GM03348 (cell line): ENCODE measurements around the gene LDLRAD3.

ENCODE experiments used
- DNase-seq: peaks from one replicate; pipeline ENCODE4 v3.0.0; 2012; ENCODE audit warnings: low spot score

The LDLRAD3 gene

GRCh38 chr11:36213393-36213840 is 269.6 kb downstream of the LDLRAD3 start:
- no peak for DNase-seq

- DNase-seq: no peak
Observed at GRCh38 chr11:36214480-36214879, 270.6 kb downstream of the LDLRAD3 start.

DNA sequence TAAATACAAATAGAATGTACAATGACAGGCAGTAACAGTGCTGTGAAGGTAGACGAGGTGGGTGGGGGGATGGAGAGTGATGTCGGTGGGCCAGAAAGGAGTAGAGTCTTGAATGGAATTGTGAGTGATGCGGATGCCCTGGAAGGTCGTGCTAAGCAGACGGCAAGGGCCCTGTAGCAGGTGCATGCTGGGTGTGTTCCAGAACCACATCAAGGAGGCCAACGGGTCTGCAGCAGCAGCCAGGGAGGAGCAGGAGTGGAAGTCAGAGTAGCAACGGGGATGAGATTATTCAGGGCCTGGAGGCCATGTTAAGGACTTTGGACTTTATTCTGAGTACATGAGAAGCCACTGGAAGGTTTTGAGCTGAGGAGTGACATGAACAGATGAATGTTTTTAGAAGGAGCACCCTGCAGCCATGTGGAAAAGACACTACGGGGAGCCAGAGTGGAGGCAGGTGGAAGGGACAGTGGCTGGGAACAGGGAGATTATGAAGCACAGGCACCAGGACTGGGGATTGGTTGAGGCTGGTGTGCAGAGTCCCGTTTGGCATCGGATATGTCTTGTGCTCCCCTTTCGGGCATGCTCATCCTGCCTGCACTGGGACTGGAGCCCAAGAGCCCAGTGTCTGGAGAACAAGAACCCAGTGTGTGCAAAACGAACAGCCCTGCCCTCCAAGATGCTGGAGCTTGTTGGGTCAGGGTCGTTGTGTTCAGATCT is 271.3 kb downstream of the LDLRAD3 start:
- DNase-seq: no peak

GRCh38 chr11:36215693-36216060 is 271.8 kb downstream of the LDLRAD3 start:
- no peak for DNase-seq

DNA sequence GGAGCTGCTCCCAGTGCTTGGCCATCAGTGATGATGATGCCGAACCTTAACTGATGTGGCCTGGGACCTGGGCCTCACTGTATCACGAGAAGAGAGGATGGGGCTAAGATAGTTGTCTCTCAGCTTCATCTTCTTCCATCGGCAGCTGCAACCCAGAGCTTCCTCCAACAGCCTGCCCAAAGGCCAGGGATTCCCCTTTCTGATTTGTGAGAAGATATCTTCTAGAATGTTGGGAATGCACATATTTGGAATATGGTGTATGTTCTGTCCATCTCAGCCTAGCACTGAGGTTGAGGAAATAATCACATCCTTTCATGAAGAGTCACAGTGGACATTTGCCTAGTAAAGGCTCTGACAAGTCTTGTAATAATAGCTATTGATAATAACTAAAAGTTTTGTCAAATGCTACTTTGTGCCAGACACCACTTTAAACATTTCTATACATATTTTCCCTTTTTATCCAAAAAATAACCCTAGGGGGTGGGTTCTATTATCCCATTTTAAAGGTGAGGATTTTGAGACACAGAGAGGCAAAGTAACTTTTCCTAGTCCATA is 272.3 kb downstream of the LDLRAD3 start:
- DNase-seq: no peak

DNA sequence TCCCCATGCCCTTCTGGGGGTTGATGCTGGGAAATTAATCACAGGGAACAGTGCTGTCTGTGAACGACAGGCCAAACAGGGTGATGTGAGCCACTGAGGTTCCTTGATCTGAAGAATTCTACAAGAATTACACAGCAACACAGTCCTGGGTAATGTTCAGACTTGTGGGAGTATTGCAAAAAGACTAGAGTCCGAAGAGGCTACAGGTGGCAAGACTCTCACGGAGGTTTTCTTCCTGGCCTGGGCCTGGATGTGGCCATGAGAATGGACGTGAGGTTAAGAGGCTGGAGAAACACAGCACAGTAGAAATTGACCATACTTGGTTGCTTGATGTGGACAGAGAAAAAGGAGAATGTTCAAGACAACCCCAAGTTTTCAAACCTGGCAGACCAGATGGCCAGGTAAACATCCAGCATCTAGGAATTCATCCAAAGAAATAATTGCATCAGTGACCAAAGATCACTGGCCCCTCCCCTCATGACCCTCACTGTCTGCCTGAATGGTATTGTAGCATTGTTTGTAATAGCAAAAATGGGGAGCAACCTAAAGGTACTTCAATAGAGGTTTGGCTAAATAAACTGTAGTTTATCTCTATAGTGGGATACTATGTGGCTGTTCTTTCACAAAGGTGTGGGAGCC is 274.5 kb downstream of the LDLRAD3 start:
- no peak for DNase-seq

- DNase-seq: no peak
Observed at GRCh38 chr11:36219996-36220395, 276.1 kb downstream of the LDLRAD3 start.

- peak; percentile 26 for DNase-seq
Observed at GRCh38 chr11:36222831-36223635, 279.2 kb downstream of the LDLRAD3 start.

- DNase-seq: no peak
Observed at GRCh38 chr11:36224209-36224882, 280.5 kb downstream of the LDLRAD3 start.

DNA sequence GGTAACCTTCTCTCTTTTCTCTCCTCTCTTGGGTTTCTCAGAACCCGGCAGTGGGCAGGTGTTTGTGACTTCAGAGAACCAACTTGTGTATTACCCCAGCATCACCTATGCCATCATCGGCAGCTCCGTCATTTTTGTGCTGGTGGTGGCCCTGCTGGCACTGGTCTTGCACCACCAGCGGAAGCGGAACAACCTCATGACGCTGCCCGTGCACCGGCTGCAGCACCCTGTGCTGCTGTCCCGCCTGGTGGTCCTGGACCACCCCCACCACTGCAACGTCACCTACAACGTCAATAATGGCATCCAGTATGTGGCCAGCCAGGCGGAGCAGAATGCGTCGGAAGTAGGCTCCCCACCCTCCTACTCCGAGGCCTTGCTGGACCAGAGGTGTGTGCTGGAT is 283.2 kb downstream of the LDLRAD3 start:
- no peak for DNase-seq

DNA sequence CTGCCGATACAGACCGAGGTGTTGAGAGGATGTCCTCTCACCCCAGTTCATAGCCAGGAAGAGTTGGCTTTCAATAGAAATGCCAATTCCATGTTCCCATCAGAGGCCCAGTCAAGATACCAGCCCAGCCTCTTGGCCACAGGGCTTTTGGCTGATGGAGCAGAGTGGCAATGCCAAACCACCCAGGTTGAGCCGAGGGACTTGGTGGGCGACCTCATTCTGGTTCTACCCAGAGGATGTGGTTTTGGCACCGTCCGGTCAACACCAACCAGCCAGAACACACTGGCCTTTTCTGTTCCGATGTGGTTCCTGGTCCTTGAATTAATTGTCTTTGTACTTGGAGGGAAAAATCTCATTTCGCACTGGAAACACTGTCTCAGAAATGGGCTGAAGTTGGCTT is 284.8 kb downstream of the LDLRAD3 start:
- DNase-seq: no peak

DNA sequence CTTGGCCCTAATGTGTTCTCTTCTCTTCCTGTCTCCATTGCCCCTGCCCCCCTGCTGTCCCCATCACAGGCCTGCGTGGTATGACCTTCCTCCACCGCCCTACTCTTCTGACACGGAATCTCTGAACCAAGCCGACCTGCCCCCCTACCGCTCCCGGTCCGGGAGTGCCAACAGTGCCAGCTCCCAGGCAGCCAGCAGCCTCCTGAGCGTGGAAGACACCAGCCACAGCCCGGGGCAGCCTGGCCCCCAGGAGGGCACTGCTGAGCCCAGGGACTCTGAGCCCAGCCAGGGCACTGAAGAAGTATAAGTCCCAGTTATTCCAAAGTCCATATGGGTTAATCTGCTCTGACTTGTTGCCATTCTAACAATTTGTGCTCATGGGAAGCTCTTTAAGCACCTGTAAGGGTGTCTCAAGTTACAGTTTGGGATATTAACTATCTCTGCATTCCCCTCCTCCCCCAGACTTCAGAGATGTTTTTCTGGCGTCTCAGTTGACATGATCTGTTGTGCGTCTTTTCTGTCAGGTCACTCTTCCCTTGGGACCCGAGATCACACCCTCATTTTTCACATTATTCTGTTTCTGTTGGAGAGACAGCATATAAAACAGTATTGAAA is 285.3 kb downstream of the LDLRAD3 start:
- no peak for DNase-seq

- peak; percentile 81 for DNase-seq
Observed at GRCh38 chr11:36230779-36231699, 287.2 kb downstream of the LDLRAD3 start.

DNA sequence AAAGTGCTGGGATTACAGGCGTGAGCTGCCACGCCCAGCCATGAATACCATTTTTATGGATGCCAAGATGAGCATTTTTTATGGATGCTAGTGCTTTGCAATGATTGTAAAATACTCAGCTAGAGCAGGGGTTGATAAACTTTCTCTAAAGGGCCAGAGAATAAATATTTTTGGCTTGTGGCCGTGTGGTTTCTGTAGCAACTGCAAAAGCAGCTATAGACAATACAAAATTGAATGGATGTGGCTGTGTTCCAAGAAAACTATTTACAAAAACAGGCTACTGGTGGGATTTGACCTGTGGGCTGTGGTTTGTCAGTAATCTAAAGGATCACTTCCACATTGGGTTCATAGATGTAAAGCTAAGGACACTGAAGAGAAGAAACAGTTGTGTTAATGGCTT is 289.3 kb downstream of the LDLRAD3 start:
- DNase-seq: no peak

DNA sequence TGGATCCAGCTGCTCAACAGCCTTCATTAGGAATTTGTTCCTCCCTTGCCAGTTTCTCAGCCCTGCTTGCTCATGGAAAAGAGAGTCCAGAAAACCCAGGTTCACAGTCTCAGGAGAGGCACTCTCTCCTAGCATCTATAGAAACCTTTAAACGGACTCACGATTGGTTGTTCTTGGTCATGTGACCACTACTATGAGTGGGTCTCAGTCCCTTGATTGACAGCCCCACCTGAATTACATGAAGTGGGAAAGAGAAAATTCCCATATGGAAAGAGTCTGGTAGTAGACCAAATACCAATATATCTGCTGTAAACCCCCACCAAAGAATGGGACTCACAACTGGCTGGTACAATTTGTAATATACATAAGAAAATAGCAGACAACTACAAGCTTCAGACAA is 291.0 kb downstream of the LDLRAD3 start:
- no peak for DNase-seq

GRCh38 chr11:36235750-36236149 is 291.9 kb downstream of the LDLRAD3 start:
- DNase-seq: no peak

DNA sequence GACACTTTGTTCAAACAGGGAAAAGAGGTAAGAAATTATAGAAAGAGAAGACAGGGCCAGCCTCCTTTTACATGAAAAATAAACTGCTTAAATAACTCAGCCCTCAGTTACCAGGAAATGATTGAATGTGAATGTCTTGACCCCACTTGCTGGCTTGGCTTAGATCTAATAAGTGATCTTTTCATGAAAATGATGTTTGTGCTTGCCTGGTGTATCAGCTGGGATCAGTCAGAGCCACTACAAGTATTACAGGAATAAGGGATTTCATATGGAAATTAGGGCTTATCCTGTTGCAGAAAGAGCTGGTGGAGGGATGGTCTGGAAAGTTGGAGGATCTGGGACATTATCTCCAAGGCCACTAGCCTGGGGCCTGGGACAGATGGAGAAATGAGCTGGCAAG is 293.5 kb downstream of the LDLRAD3 start:
- DNase-seq: no peak

GRCh38 chr11:36238036-36238631 is 294.3 kb downstream of the LDLRAD3 start:
- DNase-seq: no peak

DNA sequence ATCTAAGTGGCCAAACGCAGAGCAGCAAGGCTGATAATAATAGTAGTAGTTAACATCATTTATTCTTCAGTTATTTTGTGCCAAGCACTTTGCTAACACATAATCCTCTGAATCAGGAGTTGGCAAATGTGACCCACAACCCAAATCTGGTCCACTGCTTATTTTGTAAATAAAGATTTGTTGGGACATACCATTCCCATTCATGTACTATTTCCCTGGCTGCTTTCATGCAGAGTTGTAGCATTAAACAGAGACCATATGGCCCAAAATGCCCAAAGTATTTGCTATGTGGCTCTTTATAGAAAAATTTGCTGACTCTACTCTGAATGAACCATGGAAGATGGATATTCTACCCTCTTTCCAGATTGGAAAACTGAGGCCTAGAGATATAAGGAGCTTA is 295.0 kb downstream of the LDLRAD3 start:
- no peak for DNase-seq

- no peak for DNase-seq
Observed at GRCh38 chr11:36239636-36240035, 295.8 kb downstream of the LDLRAD3 start.
